NCI-H146 treated with DMSO at 0.1 percent for 48 hours (cell line): ENCODE results near the gene IFIT2.
A peak's percentile ranks its signal among the peaks of the same experiment; 100 is the strongest.
"Not testable (repeated sequence)": the region's sequence is repeated elsewhere in the genome, so short reads cannot be mapped to it uniquely, and the experiment has no call there.

Experiments used
- DNase-seq: peaks from one replicate; lab custom pipeline; 2025; ENCODE audit not compliant: unreplicated experiment; lab: John Stamatoyannopoulos, UW

The IFIT2 gene

GRCh38 chr10:89337484-89337883 lies 35.6 kb downstream of the IFIT2 start:
- no peak for DNase-seq

DNA sequence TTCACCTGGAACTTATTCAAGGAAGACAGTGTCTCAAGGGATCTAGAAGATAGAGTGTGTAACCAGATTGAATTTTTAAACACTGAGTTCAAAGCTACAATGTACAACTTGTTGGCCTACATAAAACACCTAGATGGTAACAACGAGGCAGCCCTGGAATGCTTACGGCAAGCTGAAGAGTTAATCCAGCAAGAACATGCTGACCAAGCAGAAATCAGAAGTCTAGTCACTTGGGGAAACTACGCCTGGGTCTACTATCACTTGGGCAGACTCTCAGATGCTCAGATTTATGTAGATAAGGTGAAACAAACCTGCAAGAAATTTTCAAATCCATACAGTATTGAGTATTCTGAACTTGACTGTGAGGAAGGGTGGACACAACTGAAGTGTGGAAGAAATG lies 36.9 kb downstream of the IFIT2 start:
- DNase-seq = no peak

- no peak for DNase-seq
Observed at GRCh38 chr10:89339875-89340274, 38.0 kb downstream of the IFIT2 start.

DNA sequence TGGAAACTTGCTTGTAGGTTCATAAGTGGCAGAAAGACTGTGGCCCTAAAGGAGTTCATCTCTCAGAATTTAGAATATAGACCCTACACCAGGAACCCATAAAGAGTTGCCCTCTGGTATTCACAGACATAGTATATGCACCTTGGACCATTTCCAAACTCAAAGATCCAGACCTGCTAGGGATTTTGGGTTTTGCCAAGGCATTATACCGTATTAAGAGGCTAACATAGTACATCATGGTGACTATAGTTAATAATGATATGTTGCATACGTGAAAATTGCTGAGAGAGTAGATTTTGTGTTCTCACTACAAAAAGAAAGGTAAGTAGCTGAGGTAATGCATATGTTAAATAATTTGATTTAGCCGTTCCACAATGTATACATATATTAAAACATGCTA lies 39.8 kb downstream of the IFIT2 start:
- no peak for DNase-seq

GRCh38 chr10:89342206-89342958 lies 40.5 kb downstream of the IFIT2 start:
- peak; percentile 54 for DNase-seq

DNA sequence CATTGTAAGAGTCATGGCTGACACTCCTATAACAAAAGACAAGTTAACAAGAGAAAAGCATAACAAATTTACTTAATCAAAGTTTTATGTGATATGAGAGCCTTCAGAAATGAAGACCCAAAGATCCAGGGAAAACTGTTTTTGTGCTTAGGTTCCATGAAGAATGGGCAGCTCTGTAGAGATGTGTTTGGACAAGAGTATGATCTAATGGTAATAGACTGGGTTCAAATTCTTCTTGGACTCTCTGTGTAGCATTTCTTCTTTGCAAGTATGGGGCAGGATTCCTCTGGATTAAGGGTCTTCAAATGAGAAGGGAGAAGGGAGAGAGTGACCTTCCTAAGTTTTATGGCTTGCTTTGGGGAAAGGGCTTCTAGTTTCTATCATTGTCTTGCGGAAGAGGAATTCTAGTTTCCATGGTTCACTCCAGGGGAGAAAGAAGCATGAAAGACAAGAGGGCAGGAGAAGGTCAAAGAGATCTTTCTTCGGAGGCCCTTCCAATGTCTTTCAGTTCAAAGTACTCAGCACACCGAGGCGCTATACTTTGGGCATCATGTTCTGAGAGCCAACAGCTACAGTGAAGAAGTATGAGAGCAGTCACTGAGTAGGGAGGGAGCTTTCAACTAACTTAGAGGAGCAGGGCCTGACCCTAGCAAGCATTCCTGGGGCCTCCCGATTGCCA lies 41.4 kb downstream of the IFIT2 start:
- no peak for DNase-seq

DNA sequence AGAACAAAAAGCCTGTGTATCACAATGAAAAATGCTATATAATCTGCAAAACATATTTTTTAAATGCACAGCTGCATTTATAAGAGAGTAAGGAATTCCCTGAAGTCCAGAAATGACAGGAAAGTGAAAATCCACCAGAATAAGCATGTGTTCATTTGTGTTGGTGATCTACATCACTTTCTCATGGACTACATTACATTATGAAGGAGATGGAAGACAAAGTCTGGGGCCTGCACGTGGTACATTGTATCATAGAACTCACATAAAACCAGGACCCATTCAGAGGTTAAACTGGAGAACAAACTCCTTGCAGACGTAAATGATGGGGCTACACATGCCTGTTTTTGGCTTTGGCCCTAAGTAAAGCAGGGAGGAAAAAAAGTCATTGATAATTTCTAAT lies 42.3 kb downstream of the IFIT2 start:
- DNase-seq = no peak

- no peak for DNase-seq
Observed at GRCh38 chr10:89345367-89346000, 43.6 kb downstream of the IFIT2 start.

GRCh38 chr10:89346405-89347254 lies 44.8 kb downstream of the IFIT2 start:
- DNase-seq = no peak

DNA sequence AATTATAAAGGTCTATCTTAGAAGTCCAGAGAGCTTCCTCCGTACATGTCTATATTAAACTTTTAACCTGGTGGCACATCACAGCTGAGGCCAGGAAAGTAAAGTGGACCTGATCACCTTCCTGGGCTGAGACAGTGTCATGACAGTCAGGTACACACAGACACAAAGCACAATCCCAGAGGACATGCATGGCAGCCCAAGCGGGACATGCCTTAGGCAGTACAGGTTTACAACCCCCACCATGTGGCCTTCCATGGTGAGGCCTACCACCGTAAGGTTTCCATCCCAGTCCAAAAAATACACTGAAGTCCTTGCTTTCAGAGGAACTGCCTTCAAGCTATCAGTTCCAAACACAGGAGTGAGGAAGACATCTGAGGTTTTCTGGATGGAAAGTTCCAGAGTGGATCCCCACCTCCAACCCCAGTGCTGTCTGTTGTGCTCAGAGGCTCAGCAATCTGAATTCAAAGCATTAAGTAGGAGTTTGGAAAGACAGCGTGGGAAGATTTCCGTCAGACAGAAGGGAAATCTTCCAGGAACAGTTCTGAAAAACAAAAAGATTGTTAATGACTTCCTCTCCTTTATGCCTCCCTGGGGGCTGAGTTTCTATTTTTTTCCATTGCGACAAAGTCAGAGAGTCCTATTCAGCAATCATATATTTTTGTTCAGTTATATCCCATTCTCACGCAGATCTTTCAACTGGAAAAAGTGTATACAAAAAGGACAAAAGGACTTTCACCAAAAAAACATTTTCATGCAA lies 46.0 kb downstream of the IFIT2 start:
- no peak for DNase-seq

GRCh38 chr10:89348481-89348880 lies 46.6 kb downstream of the IFIT2 start:
- no peak for DNase-seq

DNA sequence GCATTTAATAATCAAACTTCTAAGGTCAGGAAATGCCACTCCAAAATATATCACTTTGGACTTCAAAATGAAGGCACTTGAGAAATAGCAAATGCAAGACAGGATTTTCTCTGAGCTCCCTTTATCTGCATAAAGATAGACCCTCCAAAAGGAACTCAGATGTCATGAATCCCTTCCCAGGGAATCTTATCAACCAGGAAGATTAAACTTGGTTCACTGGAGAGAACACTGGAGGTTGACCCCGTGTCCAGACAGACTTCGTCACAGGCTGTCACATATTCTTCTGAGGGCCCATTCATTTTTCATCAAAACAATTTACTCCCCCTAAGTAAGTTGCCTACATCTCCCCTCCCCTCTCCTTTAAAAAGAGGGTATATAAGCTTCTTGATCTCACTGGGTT lies 47.1 kb downstream of the IFIT2 start:
- no peak for DNase-seq

- not testable (repeated sequence) for DNase-seq
Observed at GRCh38 chr10:89350631-89351315, 48.9 kb downstream of the IFIT2 start.

DNA sequence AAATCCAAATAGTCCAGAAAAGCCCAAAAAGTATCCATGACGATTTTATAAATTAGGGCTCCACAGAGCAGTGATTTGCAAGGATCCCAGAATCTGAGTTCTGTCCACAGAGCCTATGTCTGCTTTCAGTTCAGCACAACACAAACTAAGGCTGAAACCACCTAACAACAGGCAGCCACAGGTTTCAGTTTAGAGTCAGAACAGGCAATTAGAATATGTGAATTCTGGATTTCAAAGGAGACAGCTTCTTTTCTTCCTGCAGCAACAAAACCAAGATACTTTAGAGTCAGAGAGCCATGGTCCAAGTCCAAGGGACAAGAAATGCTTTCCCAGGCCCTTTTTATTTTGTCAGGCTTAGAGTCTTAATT lies 49.5 kb downstream of the IFIT2 start:
- DNase-seq = no peak

- no peak for DNase-seq
Observed at GRCh38 chr10:89351780-89352597, 50.1 kb downstream of the IFIT2 start.

DNA sequence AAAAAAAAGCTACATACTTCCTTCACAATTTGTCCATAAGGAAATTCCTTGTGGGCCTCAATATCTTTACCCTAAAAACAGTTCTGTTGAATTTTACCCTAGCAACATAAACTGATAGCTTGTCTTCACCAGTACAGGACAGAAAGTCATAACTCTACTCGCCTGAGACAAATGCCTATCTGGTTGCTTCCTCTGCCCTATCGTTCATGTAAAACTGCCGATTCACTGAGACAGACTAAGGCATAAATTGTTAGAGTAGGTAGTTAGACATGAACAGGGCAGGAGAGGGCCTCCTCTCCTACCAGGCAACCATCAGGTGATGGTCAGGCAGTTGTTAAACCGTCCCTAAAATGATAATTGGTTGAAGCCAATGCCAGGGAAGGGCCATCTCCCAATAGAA lies 51.0 kb downstream of the IFIT2 start:
- DNase-seq = no peak

DNA sequence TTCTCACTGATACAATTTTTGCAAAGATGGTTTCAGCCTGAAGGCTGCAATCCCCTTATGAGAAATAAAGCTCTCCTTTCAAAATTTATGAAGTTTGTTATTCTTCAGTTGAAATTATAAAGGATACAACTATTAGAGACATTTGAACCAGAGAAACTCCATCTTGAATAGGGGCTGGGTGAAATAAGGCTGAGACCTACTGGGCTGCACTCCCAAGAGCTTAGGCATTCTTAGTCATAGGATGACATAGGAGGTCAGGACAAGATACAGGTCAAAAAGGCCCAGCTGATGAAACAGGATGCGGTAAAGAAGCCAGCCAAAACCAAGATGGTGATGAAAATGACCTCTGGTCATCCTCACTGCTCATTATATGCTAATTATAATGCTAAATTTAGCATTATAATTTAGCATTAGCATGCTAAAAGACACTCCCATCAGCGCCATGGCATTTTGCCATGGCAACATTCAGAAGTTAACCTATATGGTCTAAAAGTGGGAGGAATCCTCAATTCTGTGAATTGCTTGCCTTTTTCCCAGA lies 53.6 kb downstream of the IFIT2 start:
- no peak for DNase-seq

- no peak for DNase-seq
Observed at GRCh38 chr10:89357096-89357495, 55.2 kb downstream of the IFIT2 start.

DNA sequence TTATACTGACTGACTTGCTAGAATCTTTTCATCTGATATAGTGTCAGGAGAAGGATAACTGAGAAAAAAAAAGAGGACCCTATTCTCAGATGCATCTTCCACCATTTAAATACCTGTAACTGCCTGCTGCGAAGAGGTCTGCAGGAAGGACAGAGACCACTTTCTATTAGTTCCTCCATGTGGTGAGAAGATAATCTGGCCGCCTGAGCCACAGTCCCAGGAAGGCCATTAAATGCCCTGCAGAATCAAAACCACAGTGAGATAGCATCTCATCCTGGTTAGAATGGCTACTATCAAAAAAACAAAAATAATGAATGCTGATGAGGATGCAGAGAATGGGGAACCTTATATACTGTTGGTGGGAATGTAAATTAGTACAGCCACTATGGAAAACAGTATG lies 56.1 kb downstream of the IFIT2 start:
- DNase-seq = no peak
